Suppressor macrophage (primary cell): ENCODE measurements around the gene PARP12.

Source experiments
- DNase-seq, 4 experiments: peaks; one replicate each; pipeline ENCODE4 v3.0.0-alpha.2; 2020 to 2022

The PARP12 gene

GRCh38 chr7:140035400-140036223 lies 27.1 kb downstream of the PARP12 start:
- no peak for DNase-seq

DNA sequence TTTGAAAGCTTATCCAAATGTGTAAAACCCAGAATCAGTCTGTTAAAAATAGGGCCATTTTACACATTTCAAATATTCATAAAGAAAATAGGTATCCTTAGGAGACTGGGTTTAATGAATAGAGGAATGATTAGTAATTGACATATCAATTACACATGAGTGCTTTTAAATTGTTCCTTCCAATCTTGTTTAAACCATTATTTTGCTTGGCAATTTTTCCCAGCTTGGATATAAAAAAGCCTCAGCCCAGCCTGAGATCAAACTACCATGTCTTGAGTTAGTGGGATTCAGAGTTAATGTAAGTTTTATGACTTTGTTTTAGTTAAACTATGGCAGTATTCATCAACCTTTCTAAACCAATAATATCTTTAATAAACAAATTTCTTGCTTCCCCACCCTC lies 28.3 kb downstream of the PARP12 start:
- no peak for DNase-seq

DNA sequence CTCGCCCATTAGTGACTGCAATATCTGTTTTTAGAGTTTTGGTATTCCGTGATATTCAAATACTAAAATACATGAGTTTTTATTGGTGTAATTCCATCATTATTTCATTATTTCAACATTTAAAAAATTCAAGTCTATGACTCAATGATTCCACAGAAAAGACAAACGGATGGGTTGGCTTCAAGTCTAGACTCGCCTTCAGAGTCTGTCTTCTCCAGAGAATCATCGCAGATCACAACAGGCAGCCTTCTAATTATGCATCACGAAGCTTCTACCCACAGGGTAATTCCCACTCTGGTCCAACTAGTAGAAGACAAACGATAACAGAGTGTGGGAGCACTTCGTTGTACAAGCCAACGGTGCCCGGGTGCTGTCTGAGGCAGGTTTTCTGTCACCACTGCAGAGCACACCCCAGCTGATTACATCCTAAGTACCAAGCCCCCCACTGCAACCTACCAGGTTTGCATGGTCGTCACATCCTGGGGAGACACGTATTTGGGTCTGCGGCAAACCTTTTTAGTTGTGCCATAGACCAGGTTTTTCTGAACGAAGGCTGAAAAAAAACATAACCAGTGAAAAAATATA lies 28.9 kb downstream of the PARP12 start:
- no peak for DNase-seq

DNA sequence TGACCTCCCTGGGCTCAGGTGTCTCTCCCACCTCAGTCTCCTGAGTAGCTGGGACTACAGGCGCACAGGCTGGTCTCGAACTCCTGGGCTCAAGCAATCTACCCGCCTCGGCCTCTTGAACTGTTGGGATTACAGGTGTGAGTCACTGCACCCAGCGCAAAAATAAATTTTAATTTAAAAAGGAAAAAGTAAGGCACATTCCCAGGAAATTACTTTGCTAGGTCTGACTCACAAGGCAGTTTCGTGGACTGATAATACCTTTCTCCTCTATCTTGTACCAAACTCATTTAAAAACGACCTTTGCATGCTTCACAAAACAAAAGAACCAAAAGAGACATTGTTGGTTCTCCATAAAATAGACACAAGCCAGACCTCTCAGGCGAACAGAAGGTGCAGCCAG lies 29.7 kb downstream of the PARP12 start:
- DNase-seq: no peak

DNA sequence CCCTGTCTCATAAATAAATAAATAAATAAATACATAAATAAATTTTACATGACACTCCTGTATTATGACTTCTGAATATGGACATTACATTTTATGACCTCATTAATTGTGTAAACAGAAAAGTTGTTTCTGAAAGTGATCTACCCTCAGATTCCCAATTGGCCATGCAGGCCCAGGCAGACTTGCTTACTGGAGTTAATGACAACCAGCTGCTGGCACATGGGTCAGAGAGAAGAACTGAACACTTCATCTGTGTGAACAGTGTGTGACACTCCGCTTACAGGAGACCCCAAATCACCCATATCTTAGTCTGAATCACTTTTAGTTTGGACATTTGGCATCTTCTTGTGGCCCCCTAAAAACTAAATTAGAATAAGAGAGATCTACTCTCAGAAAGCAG lies 31.4 kb downstream of the PARP12 start:
- no peak for DNase-seq

- no peak for DNase-seq
These were observed 33.7 kb downstream of the PARP12 start for GRCh38 chr7:140029072-140029471.

DNA sequence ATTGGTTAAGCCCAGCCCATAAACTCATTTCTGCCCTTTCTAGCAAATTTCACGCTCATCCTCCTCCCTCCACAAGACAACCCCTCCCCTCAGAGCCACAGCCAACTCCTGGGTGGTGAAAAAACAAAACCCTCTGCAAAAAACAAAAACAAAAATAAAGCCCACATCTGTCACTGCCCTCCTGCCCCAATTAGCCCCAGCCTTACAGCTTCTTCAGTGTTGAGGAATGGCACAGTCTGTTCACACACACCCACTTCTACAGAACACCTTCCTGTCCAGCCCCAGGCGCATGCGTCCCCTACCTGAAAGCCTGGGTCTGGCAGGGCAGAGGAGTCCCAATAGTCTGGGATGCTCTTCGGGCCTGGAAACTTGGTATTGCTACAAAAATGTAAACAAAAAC lies 34.4 kb downstream of the PARP12 start:
- no peak for DNase-seq

DNA sequence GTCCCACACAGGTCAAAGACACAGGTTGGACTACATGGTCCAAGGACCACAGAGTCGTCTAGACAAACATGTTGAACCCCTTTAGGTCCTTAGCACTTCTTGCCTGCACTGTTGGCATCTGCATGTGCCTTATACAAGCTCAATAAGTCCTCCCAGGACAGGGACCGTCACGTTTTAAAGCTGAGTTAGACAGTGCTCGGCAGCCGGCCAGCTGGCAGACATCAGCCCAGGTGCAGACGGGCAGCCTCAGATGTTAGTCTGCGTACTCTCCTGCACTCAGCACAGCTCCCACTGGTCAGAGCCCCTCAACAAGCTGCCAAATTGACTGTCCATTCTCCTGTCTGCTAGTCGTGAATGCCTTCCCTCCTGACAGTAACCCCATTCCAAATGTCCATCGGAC lies 34.9 kb downstream of the PARP12 start:
- DNase-seq: no peak

DNA sequence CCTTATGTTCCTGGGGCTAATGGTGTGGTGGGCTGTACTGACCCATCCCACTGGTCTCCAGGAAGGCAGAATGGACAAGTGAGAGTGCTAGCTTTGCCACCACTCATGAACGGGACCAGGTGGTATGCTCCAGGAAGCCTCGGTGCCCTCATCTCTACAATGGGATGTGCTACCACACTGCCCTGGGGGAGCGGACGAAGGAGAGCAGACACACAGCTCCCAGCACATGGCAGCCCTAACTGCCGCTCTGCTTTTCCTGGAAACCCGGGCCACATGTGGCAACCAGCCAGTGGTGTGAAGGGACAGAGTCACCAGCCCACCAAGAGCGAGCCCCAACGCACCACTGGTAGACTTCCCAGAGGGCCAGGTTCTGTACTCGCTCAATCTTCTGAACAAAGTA lies 35.8 kb downstream of the PARP12 start:
- no peak for DNase-seq

- no peak for DNase-seq
These were observed 36.8 kb downstream of the PARP12 start for GRCh38 chr7:140025814-140026433.

DNA sequence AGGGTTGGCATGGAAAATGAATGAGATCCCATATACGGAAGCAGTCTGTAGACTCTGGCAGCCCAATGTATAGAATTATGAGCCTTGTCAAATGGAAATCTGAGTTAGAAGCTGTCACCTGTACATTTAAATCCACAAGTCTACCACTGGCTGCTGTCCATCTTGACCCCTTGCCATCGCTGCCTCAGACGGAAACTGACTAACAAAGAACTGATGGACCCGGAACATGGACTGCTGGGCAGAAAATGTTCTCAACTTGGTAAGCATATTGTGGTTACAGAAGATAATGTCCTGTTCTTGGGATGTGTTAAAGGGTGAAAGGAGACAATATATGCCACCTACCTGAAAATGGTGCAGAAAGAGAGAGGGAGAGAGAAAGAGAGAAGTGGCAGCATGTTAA lies 37.5 kb downstream of the PARP12 start:
- no peak for DNase-seq

- DNase-seq: no peak
These were observed 38.2 kb downstream of the PARP12 start for GRCh38 chr7:140024585-140024984.

DNA sequence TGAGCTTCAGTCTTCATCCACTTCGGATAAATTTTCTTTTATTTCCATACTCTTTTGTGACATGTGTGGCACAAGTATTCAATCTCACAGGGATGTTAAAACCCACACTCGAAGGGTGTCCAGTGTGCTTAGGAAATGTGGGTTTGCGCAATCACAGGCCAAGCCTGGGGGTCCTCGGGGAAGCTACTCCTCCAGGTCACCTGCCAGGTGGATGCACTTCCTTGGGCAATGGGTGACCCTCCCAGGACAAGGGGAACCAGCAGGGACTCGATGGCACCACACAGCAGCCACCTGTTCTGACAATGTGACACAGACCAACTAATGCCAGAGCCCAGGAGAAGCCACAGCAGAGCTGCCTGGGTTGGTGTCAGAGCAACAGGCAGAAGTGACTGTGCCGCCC lies 39.0 kb downstream of the PARP12 start:
- no peak for DNase-seq

DNA sequence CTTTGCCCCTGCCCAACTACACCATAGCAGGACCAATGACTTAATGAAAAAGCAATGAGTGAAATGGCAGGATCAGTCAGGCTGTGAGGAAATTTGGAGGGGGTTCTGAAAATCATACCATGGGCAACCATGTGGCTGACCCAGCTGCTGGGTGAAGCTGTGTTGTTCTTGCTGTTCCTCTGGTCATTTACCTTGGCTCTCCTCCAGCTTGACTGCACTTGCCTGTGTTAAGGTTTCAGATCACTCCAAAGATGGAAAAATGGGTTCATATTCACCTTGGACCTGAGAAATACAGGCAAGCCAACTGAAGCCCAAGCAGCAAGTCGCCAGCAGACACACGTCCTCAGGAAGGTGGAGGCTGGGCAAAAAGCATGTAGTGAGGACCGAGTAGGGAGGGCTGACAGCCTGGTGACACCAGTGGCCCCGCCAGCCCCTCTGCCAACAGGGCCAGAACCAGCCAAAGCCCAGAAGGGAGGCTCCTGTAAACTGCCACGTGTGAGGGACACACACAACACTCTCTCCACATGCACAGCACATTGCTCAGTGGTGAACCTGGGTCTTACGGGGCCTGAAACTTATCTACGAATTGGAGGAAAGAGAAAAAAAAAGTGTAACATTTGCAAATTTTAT lies 40.1 kb downstream of the PARP12 start:
- DNase-seq: no peak

- no peak for DNase-seq
These were observed 41.1 kb downstream of the PARP12 start for GRCh38 chr7:140021603-140022002.

DNA sequence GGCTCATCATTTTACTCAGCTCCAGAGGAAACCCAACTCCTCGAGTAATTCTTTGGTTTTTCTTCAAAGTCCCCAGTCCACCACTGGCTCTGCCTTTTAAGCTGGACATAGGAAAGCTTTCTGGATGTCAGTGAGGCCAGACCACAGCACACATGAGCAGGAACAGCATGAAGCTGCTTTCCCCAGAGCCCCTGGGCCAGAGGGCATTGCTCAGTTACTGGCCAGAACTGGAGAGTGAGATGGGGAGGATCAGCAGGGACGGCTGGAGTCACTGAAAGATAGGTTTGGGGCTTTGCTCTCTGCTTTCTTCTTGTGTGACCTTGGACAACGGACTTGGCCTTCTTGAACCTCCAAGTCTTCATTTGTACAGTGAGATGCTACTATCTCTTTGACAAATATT lies 43.1 kb downstream of the PARP12 start:
- DNase-seq: no peak

DNA sequence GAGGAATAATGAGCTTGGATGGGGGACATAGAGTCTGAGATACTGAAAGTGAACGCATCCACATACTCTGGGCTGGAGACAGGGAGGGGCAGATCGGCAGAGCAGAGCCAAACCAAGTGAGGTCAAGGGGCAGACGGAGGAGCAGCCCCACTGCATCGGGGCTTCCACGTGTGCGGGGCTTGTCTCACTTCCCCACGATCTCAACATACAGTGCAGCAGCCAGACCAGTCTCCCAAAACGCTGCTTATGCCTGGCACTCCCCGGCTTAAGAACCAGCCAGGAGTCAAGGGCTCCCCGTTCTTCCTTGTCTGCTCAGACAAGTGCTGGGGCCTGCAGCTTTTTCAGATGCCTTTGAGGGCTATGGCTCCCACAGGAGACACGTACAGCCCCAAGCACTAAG lies 43.6 kb downstream of the PARP12 start:
- no peak for DNase-seq

DNA sequence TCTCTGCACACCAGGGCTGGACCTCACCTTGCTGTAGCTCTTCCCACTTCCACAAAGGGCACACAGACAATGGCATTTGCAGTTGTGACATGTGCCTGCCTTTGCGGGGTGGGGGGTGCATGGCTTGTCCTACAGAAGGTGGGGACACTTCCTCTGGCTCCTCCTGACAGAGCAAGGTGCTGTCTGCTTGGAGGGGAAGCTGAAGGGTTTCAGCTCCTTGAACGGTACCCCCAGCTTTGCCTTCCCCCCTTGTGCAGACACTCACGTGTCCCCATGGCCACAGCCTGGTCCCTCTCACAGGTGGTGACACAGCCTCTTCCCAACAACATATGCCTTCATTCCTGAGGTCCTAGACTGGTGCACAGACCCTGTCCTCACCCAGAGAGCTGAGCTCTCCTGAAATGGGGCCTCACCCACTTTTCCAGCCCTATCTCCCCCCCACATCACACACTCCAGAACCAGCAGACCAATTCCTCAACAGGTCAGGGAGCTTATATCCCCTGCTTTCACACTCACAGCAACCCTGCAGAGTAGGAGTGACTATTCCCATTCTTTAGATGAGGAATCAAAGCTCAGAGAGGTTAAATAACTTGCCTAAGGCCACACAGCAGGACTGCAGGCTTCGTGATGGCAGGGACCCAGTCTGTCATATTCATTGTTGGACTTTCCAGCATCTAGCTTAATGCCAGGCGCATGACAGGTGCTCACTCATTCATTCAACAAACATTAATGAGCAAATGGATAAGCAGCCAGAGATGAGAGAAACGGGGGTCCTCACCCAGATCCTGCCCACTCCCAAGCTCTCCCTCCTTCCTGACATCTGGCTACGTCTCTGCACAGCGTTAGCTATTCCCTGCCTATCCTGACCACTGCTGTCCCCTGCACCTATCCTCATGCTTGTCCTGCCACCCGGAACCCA lies 44.4 kb downstream of the PARP12 start:
- DNase-seq: no peak

- no peak for DNase-seq
These were observed 45.2 kb downstream of the PARP12 start for GRCh38 chr7:140017543-140017942.

DNA sequence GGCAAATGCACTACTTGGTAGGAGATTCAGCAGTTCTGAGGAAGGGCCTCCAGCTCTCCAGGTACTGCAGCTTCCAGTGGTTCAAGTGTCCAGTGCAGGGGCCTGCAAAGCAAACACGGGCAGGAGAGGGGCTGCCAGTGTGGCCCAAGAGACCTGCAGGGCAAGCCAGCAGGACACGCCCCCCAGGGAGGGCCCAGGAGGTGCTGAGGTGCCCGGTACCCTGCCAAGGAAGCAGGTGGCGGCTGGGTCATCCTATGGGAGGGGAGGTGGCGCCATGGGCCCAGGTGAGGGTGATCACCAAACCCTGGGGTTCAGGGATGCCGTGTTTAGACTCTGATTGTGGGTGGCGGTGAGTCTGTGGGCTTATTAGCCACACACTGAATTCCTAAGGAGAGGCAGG lies 45.7 kb downstream of the PARP12 start:
- DNase-seq: no peak

- DNase-seq: no peak
These were observed 46.2 kb downstream of the PARP12 start for GRCh38 chr7:140016540-140016939.

DNA sequence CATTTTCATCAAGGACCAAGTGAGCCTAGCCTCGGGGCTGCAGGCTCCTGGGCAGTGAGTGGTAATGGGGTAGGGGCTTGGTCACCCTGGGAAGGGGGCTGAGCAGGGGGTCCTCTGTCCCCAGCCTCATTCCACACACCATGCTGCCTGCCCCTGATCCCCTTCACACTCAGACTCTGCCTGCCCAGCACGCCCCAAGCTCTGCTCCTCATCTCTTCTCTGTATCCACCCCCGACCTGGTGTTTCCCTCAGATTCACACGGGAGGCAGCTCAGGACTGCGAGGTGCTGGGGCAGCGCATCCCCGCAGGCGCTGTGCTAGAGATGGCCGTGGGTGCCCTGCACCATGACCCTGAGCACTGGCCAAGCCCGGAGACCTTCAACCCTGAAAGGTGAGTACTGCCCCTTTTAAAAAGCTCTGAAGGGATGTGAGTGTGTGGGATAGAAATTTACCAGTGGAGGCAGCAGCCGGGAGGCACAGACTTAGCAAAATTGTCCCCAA lies 47.2 kb downstream of the PARP12 start:
- no peak for DNase-seq
